HepG2 (cell line): ENCODE data around the gene ANKIB1. TPM values are rescaled to one million over a fixed set of nuclear protein-coding genes. Genes with fewer than 3 reads are reported as not detected.

Experiments used
- ARID4A ChIP-seq: sonication (generic); formaldehyde crosslinking; IDR thresholded peaks from 2 replicates; pipeline ENCODE4 v1.5.0; 2020; ENCODE audit warnings: mild to moderate bottlenecking, missing genetic modification reagents, borderline replicate concordance
- CREB3 ChIP-seq: sonication (generic); formaldehyde crosslinking; IDR thresholded peaks from 2 replicates; pipeline ENCODE4 v1.5.0; 2020; ENCODE audit warnings: missing genetic modification reagents
- KDM1A ChIP-seq: IDR thresholded peaks from 2 replicates; pipeline ENCODE4 v1.6.1; 2016; ENCODE audit warnings: missing compliant biosample characterization
- NBN ChIP-seq: fragments of 450-650 bp; conservative IDR thresholded peaks from 2 replicates; pipeline ENCODE4 v1.6.1; 2017
- RBM39 ChIP-seq: fragments of 200-400 bp; formaldehyde crosslinking; IDR thresholded peaks from one replicate; pipeline ENCODE4 v1.6.1; 2018; ENCODE audit warnings: antibody characterized with exemption, mild to moderate bottlenecking, low read depth, low read length; ENCODE audit not compliant: poor library complexity, severe bottlenecking
- SMAD1 ChIP-seq: sonication (generic); formaldehyde crosslinking; IDR thresholded peaks from 2 replicates; pipeline ENCODE4 v1.4.0; 2020; ENCODE audit warnings: missing genetic modification reagents, low read depth, mild to moderate bottlenecking, borderline replicate concordance
- TEAD2 ChIP-seq: sonication (generic); formaldehyde crosslinking; IDR thresholded peaks from 2 replicates; pipeline ENCODE4 v1.9.0; 2021; ENCODE audit warnings: missing genetic modification reagents
- ZHX2 ChIP-seq, 2 experiments: sonication (generic) in 1 of 2; formaldehyde crosslinking in 1 of 2; IDR thresholded peaks; 2 replicates each; pipeline versions ENCODE4 v1.6.1 to v1.9.0; 2014 to 2022; ENCODE audit warnings: antibody characterized with exemption in 1 of 2, borderline replicate concordance in 1 of 2, inconsistent platforms in 1 of 2, low read depth in 1 of 2, missing genetic modification reagents in 1 of 2
- ZNF20 ChIP-seq: sonication (generic); formaldehyde crosslinking; IDR thresholded peaks from 2 replicates; pipeline ENCODE4 v1.4.0; 2020; ENCODE audit warnings: mild to moderate bottlenecking, moderate library complexity, missing genetic modification reagents
- ZNF362 ChIP-seq: sonication (generic); formaldehyde crosslinking; IDR thresholded peaks from 2 replicates; pipeline ENCODE4 v1.4.0; 2020; ENCODE audit warnings: missing genetic modification reagents, mild to moderate bottlenecking, borderline replicate concordance
- ZNF432 ChIP-seq: sonication (generic); formaldehyde crosslinking; IDR thresholded peaks from 2 replicates; pipeline ENCODE4 v1.5.0; 2020; ENCODE audit warnings: missing genetic modification reagents, mild to moderate bottlenecking, borderline replicate concordance
- ZNF605 ChIP-seq: sonication (generic); formaldehyde crosslinking; IDR thresholded peaks from 2 replicates; pipeline ENCODE4 v1.8.0; 2022; ENCODE audit warnings: mild to moderate bottlenecking, missing genetic modification reagents
- ZNF678 ChIP-seq: sonication (generic); formaldehyde crosslinking; IDR thresholded peaks from 2 replicates; pipeline ENCODE4 v1.4.0; 2020; ENCODE audit warnings: mild to moderate bottlenecking, missing genetic modification reagents
- ZNF740 ChIP-seq: sonication (generic); formaldehyde crosslinking; IDR thresholded peaks from 2 replicates; pipeline ENCODE4 v1.4.0; 2020; ENCODE audit warnings: missing genetic modification reagents
- polyA plus RNA-seq, 8 experiments: library from polyadenylated mRNA; depleted of rRNA in 3 of 8; stranded (reverse) in 7 of 8; unstranded in 1 of 8; fragments of >200 nt; fragmentation: Illumina TruSeq in 4 of 8; extraction: Trizol in 4 of 8; gene quantifications; 2 replicates each; pipeline versions ENCODE4 v1.2.1 to v1.2.3, GENCODE V29; 2011 to 2016; ENCODE audit warnings: low read depth in 4 of 8, missing spikeins in 1 of 8, mixed read lengths in 1 of 8; ENCODE audit not compliant: insufficient read depth in 1 of 8
- total RNA-seq, 5 experiments: library from RNA; depleted of rRNA; stranded (reverse); fragments of >200 nt; fragmentation: Illumina TruSeq; extraction: Trizol; gene quantifications; 2 replicates each; pipeline ENCODE4 v1.2.3, GENCODE V29; 2016; ENCODE audit warnings: low read depth in 1 of 5

ANKIB1 gene
- total and polyA plus RNA-seq, 2 of the 13 experiments (the other 11 are each of a cell fraction or from before 2014, with no cell fraction given): 28.7 to 29.6 TPM

- no peak for TF ChIP-seq NBN
- no peak for TF ChIP-seq ZNF432 (CRISPR knock-in tag)
- TF ChIP-seq KDM1A (CRISPR knock-in tag): no peak
- TF ChIP-seq SMAD1 (CRISPR knock-in tag): no peak
- no peak for TF ChIP-seq ZNF20 (CRISPR knock-in tag)
- TF ChIP-seq ARID4A (CRISPR knock-in tag): peak; percentile 91
- TF ChIP-seq ZNF678: 0 out of 2 replicates have a peak, but pooled peaks have one; percentile 32
- peak; percentile 95 for TF ChIP-seq RBM39
- no peak for TF ChIP-seq TEAD2
- no peak for TF ChIP-seq ZHX2 (IDR thresholded peaks at IDR 0.05; ENCODE audit: low read depth)
- TF ChIP-seq ZHX2 (CRISPR knock-in tag; IDR thresholded peaks at IDR 0.05; ENCODE audit: borderline replicate concordance): no peak
- peak; percentile 80; the same call in 1 of the 2 replicates for TF ChIP-seq ZNF605 (CRISPR knock-in tag)
- peak; percentile 81 for TF ChIP-seq ZNF740 (CRISPR knock-in tag)
- TF ChIP-seq CREB3 (CRISPR knock-in tag): 0 out of 2 replicates have a peak, but pooled peaks have one; percentile 61
- no peak for TF ChIP-seq ZNF362
Measured at GRCh38 chr7:92245487-92246359, at the start of gene ANKIB1, which contains the start of gene KRIT1 (continued).
